ENCODE results near the gene ORC5.

ORC5 gene

DNA sequence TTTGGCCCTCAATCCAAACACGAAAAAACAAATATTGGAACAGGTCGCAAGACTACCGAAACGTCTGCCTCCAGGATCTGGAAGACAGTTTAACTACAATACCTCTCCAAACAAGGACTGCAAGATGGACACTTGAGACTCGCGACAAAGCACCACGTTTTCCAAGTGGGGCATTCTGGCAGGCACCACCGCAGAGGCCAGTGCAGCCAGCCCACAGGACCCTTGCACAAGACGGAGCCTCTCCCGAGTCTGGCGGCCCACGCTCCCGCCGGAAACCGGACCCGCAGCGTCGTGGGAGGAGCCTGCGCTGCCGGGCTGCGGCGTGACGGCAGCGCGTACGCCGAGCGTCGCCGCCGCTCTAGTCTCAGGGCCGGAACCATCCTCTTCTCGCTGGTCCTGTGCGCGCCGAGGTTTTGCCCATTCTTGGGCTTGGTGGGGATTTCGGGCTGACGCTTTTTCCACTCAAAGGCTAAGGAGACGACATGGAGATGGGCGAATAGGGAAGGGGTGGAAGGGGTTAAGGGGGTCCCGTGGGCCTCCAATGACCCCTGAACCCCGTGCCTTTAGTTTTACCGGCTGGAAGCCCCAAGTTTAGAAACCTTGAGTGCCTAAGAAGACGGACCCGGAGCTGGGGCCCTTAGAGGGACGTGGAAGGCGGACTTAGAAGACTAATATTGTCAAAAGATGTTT is at the start of gene ORC5:
Gene ORC5, minus strand, starts transcription at position 283 of the 690 bp plus-strand sequence. Its CDS starts 109 bp downstream, at position 174.
- TF ChIP-seq GATA2 (IDR thresholded peaks at IDR 0.05; ENCODE audit: low read depth, low read length) (no peak), GATA3 (IDR thresholded peaks at IDR 0.05; ENCODE audit: low read depth, low read length) (no peak)

DNA sequence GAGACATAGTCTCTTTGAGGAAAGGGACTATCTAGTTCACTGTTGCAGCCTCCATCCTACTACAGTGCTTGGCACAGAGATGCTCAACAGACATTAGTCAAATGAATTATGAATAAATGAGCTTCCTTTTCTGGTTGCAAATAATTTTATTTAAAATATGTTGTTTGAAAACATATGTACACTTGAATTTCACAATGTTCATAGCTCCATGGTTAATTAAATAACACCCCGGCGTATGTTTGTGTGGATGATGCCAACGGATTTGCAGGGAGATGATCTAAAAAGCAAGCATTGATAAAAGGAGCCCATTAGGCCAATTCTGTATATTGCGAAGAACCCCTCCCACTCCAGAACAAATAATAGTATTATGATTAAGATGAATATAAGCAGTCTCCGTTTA is 47.8 kb upstream of the ORC5 start:
- TF ChIP-seq GATA3 (IDR thresholded peaks at IDR 0.05; ENCODE audit: low read depth, low read length): no peak
- TF ChIP-seq GATA2 (IDR thresholded peaks at IDR 0.05; ENCODE audit: low read depth, low read length): no peak

DNA sequence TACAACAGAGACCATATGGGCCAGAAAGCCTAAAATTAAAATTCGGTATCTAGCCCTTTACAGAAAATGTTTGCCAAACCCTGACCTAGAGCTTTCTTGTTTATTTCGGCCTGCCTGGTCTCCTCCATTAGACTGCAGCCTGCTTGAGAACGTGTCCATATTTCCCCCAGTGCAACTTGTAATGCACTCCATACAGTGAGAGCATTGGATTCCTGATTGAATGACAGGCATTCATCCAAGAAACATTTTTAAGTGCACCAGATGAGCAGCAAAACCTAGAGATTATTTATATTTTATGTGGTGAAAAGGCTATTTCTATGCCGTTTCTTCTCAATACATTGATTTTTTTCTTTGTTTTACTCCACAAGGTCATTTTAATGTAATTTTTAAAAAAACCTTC is 47.4 kb upstream of the ORC5 start:
- no peak for TF ChIP-seq GATA2 (IDR thresholded peaks at IDR 0.05; ENCODE audit: low read depth, low read length)
- no peak for TF ChIP-seq GATA3 (IDR thresholded peaks at IDR 0.05; ENCODE audit: low read depth, low read length)

DNA sequence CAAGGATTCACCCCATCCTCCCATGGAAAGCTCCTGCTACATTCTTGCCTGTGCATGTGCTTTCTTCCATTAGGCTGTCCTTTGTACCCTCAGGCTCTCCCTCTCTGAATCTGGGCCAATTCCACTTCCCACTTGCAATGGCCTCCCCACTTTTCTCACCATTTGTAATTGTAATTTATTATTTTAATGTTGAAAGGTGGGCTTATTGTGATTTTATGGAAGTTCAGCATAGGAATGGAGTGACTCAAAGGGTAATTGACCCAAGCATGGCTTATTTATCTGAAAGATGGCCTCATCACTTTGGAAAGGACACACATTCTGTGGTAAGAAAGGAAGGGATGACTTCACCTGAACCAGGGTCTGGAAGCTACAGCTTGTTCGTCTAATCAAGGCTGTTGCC is 46.9 kb upstream of the ORC5 start:
- TF ChIP-seq GATA3 (IDR thresholded peaks at IDR 0.05; ENCODE audit: low read depth, low read length): no peak
- TF ChIP-seq GATA2 (IDR thresholded peaks at IDR 0.05; ENCODE audit: low read depth, low read length): no peak

DNA sequence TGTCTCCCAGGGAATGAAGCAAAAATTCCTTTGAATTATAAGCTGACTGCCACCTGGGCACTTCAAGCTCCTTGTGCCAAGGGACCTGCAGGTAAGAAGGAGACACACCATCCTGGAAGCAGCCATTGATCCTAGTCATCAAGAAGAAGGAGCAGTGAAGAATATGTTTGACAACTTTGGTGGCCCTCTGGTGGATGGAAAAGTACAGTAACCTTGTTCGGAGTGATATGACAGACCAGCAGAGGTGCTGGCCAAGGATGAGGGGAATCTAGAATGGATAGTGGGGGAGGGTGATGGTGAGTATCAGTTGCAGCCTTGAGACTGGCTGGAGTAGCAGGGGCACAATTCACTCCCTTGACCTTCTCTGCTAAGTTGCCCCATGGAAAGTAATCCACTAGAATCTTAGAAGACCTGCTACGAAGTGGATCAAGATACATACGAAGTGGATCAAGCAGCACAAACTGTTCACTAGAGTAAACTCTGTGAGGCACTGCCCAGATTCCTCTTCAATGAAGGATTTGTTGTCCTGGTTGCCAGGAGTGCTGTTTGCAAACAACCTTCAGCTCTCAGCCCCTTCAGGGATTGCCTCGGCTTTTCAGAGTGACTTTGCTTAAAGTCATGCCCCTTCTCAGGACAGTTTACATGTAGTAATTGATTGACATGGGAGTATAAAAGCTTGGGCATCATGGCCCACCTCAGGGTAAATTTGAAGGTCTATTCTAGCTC is 44.8 kb upstream of the ORC5 start:
- TF ChIP-seq GATA2 (IDR thresholded peaks at IDR 0.05; ENCODE audit: low read depth, low read length): no peak
- no peak for TF ChIP-seq GATA3 (IDR thresholded peaks at IDR 0.05; ENCODE audit: low read depth, low read length)

DNA sequence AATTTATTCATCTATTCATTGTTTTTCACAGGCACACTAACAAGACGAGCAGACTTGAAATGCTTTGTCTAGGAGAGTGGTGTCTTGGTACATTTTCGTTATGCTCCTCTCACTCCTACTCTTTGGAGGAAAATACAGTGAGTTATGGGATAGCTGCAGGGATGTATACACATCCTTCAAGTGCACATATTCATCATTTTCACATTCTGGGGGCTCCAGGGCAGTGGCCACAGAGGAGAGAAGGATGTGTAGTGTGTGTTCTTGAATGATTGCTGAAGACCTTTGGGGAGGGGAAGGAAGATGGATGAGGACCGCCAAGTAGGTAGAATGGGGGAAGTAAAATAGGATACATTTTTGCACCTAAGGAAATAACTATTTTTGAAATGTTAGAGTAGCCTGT is 34.8 kb upstream of the ORC5 start:
- TF ChIP-seq GATA3 (IDR thresholded peaks at IDR 0.05; ENCODE audit: low read depth, low read length): no peak
- TF ChIP-seq GATA2 (IDR thresholded peaks at IDR 0.05; ENCODE audit: low read depth, low read length): no peak

DNA sequence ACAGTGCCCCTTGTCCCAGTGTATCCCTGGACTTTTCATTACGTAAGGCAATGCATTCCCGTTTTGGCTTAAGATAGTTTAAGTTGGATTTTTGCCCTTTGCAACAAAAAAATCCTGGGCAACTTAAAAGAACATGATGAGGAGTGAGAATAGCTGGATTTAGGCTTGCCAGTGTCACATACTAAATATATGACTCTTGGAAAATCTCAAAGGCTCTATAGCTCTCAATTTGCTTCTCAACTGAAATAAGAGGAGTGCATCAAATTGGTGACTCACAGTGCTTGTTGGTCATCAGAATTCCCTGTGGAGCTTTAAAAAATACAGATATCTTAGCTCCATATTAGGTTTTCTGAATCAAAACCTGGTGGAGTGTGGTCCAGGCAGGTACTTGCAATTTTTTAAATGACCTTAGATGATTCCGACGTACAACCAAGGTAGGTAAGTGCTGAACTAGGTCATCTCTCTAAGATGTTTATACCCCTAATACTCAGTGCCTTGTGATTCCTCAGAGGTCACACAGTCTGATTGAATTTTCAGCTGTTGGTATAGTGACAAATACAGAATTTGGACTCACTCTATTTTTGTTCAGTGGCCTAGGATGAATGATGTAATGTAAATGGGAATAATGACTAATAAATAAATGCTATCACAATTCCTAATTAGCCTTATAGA is 33.9 kb upstream of the ORC5 start:
- no peak for TF ChIP-seq GATA2 (IDR thresholded peaks at IDR 0.05; ENCODE audit: low read depth, low read length)
- no peak for TF ChIP-seq GATA3 (IDR thresholded peaks at IDR 0.05; ENCODE audit: low read depth, low read length)

DNA sequence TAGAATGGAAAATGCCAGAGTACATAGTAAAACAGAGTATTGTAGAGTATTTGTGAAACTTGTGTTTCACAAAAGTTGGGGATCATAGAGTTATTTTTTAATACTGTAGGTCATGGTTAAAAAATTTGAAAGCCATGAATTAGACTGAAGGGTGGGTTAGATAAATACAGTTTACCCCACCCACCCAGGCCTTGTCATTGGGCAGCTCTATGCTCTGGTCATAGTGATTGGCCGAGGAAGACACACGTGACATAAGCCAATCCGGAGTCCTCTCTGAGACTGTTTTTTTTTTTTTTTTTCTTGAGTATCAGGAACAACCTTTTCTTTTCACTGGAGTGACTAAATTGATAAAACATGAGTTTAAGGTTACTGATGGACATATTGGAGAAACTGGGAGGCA is 33.3 kb upstream of the ORC5 start:
- TF ChIP-seq GATA2 (IDR thresholded peaks at IDR 0.05; ENCODE audit: low read depth, low read length) (no peak), GATA3 (IDR thresholded peaks at IDR 0.05; ENCODE audit: low read depth, low read length) (no peak)

DNA sequence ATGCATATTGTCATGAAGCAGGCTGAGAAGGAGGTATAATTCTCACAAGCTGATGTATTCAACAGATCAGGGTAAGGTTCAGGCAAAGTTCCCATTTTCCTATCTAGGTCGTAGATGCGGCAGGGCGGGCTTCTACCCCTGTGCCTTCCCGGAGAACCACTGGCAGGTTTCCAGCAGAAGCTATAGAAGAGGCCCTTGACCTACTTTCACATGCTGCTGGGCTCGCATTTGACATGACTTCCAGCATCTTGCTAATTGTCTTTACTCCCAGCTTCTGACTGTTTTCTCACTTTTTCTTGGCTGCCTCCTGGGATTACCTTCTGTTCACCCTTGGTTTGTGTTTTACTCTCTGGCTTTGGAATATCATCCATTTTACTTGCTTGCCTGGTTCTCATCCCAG is 32.6 kb upstream of the ORC5 start:
- no peak for TF ChIP-seq GATA3 (IDR thresholded peaks at IDR 0.05; ENCODE audit: low read depth, low read length)
- TF ChIP-seq GATA2 (IDR thresholded peaks at IDR 0.05; ENCODE audit: low read depth, low read length): no peak

DNA sequence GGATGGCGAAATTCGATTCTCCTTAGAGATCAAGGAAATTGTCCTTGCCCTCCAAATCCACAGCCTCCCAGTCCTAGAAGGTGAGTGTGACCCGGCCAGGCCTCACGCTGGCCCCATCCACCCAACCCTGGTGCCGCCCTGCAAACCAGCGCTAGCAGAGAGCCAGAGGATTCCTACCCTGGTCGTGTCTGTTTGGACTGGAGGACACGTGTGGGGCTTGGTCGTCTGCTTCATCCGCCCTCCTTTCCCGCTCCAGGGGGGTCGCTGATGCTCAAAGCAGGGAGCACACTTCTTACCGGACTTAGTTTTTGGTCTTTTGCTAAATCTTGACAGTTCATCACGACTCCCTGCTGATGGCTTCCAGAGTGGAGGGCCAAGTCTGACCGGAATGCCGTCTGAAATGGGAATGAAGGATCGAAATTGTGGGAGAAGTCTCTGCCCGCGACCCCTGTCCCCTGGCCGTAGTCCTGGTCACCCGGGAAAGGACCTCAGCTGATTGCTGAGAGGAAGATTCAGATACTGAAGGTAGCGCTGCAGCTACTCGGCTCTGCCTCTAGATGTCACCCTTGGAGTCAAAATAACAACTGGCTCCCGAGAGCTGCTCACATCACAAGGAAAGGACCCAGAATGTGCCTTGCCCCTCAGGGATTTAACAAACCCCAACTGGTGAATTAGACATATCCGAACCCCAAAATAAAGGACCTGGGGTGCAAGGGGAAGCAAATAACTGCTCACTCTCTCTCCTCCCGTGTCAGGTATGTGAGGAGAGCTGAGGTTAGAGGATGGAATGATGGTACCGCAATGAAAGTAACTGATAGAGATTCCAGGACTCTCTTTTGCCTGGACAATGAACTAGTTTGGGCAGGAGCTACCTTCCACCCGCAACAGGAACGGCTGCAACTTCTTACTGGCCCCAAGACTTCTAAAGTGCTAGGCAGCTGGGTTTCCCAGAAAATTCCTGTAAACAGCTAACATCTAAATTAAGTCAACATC is 23.5 kb upstream of the ORC5 start:
- TF ChIP-seq GATA2 (IDR thresholded peaks at IDR 0.05; ENCODE audit: low read depth, low read length) (no peak), GATA3 (IDR thresholded peaks at IDR 0.05; ENCODE audit: low read depth, low read length) (no peak)

DNA sequence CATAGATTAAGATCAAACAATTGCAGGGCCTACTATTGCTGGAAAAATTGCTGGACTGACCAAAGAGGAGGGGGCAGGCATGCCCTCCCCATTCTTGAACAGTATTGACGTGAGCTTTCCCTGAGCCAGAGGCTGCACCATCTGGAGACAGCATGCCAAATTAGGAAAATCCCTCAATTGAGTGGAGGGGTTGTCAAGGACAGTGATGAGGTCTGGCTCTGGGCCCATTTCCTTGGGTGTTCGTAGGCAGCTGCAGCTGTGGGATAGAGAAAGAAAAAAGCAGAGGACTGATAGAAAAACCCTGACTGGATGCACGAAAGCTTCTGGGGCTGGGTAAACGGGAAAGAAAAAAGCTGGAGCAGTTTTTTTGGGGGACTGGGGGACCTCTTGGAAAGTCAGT is 22.8 kb upstream of the ORC5 start:
- TF ChIP-seq GATA2 (IDR thresholded peaks at IDR 0.05; ENCODE audit: low read depth, low read length) (no peak), GATA3 (IDR thresholded peaks at IDR 0.05; ENCODE audit: low read depth, low read length) (no peak)

DNA sequence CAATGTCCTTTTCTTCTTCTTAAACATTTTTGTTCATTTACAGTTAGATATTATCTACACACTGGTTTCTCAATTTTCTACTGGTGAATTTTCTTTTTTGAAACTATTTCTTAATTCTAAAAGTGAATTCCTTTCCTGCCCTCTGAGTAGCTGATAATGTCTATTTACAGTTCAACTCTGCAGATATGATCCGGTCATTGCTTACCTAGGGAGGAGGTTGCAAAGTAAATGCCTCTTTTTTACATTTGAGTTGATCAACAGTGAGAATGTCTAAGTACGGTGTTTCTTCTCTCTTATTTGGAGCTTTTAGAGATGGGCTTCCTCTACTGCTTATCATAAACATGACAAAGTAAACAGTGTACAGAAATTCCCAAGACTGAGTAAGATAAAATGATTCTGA is 20.6 kb upstream of the ORC5 start:
- TF ChIP-seq GATA2 (IDR thresholded peaks at IDR 0.05; ENCODE audit: low read depth, low read length): no peak
- no peak for TF ChIP-seq GATA3 (IDR thresholded peaks at IDR 0.05; ENCODE audit: low read depth, low read length)

DNA sequence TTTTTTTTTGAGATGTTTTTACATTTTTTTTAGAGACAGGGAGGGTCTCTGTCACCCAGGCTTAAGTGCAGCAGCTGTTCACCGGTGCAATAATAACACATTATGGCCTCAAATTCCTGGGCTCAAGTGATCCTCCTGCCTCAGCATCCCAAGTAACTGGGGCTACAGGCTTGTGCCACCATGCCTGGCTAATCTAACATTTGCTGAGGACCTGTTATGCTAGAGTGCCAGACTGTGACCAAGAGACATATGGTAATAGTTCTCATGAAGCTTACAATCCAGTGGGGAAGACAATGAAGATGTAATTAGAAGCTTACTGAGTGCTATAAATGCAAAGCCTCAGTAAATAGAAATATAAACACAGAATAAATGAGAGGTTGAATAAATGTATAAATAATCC is 17.6 kb upstream of the ORC5 start:
- no peak for TF ChIP-seq GATA2 (IDR thresholded peaks at IDR 0.05; ENCODE audit: low read depth, low read length)
- no peak for TF ChIP-seq GATA3 (IDR thresholded peaks at IDR 0.05; ENCODE audit: low read depth, low read length)

DNA sequence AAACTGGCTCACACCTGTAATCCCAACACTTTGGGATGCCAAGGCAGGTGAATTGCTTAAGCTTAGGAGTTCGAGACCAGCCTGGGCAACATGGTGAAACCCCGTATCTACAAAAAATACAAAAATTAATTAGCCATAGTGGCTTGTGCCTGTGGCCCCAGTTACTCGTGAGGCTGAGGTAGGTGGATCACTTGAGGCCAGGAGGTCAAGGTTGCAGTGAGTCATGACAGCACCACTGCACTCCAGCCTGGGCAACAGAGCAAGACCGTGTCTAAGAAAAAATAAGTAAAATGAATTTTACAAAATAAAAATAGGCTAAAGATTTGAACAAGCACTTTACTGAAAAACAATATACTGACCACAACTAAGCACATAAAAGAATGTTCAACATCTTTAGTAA is 9.8 kb upstream of the ORC5 start:
- no peak for TF ChIP-seq GATA3 (IDR thresholded peaks at IDR 0.05; ENCODE audit: low read depth, low read length)
- TF ChIP-seq GATA2 (IDR thresholded peaks at IDR 0.05; ENCODE audit: low read depth, low read length): no peak

Data from SH-SY5Y (cell line).